Hematopoietic multipotent progenitor cell (in vitro differentiated cells): ENCODE data around the gene MGAT4A. TPM values are rescaled to one million over a fixed set of nuclear protein-coding genes. Genes with fewer than 3 reads are reported as not detected.

Source experiments
- DNase-seq, 3 donors: peaks; one replicate each; pipeline ENCODE4 v3.0.0-alpha.2; 2011 to 2015; ENCODE audit warnings: low read depth in 2 of 3, low spot score in 2 of 3
- total RNA-seq: library from RNA; depleted of rRNA; stranded (reverse); fragments of >200 nt; gene quantifications from one replicate; pipeline ENCODE4 v1.2.3, GENCODE V29; 2012

Gene MGAT4A
- 6.7 TPM for total RNA-seq

DNA sequence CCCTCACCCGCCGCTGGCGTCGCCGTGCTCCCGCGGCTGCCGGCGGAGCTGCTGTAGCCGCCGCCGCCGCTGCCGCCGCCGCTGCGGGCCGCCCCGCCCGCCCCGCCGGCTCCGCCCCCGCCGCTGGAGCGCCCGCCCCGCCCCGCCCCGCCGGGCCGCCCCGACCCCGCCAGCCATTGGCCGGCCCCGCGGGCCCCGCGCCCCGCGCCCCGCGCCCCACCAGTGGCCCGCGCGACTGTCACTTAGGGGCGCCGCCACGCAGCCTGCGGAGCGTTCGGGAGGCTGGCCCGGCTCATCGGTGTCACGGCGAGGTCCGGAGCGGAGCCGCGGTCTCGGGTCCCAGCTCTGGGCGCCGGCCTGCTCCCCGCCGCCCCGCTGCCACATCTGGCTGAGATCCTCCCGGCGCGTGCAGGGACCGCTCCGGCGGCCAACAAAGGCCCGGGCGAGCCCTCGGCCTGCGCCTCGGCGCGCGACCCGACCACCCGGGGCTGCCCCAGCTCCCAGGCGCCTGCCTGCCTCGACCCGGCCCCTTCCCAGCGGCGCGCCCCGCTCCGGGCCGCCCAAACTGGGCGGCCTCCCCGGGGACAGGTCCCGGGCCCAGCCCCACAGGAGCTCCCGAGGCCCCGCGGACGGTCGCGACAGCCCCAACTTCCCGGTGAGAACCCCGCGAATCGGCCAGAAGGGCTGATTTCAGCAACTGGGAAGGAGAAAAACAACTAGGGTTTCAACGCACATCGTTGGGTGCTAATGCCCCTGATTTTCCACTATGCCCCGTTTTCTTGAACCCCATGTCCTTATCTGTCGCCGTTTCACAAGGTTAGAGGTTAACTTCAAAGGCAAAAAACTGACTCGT is at the start of gene MGAT4A:
MGAT4A (minus strand) TSS at position 92 of the 853 bp plus-strand sequence. CDS start 4,800 bp downstream, outside the sequence.
- DNase-seq = peak; percentile 53 to 80 (median 74)

DNA sequence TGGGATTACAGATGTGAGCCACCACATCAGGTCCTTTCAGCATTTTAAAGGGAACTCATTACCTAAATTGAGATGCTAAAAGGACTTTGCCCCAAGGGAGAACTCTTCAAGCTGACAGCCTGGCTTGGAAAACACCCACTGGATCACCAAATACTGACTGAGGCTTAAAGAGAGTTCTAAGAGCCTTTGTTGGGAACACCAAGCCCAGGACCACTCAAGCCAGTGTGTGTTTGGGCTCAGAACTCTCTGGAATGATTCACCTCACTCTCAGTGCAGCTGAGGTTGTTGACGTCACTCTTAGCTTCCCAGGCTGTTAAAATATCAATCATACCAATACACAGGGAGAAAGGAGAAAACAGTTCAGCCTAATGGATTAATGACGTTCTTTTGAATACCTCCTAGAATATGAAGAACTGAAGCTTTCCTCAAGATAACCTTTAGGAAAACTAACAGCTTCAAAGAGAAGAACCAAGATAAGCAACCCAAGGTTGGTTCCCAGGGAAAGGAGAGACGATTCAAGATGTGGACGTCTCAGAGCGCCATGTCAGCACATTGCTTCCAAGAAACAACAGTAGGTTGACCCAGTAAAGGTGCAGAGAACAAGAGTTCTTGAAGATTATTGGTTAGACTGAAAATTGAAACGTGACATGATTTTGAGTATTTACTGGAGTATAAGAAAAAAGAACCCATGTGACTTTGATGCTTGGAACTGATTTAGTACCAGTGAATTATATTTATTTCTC is 48.0 kb upstream of the MGAT4A start:
- no peak for DNase-seq

DNA sequence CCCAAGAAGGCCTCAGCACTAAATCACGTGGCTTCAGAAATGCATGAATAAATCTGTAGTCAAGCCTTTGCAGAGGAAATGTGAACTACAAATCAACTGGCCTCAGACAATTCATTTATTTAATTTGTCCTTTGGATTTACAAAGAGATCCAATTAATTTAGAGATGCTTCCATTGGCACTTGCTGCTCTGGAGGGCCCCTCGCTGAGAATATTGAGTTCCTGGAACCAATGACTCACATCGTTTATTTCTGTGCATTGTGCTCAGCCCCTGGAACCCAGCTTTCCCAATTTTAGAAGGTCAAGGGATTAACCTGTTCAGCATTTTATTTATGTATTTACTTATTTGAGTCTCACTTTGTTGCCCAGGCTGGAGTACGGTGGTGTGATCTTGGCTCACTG is 47.2 kb upstream of the MGAT4A start:
- DNase-seq = no peak

DNA sequence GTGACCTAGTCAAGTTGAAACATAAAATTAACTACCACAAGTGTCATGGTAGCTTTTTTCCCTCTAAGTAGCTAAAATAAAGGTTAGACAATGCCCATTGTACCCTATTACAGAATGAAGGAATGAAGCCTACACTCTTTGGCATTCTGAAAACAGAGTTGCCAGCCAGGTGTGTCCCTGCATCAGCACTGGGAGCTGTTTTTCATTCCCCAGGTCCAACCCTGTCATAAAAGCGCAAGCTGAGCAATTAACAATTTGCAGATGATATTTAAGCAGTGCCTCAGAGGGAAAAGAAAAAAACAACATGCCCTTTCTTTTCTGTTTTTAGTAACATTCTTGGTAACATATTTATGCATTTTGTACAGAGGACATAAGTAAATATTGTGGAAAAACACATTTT is 46.8 kb upstream of the MGAT4A start:
- DNase-seq = no peak

DNA sequence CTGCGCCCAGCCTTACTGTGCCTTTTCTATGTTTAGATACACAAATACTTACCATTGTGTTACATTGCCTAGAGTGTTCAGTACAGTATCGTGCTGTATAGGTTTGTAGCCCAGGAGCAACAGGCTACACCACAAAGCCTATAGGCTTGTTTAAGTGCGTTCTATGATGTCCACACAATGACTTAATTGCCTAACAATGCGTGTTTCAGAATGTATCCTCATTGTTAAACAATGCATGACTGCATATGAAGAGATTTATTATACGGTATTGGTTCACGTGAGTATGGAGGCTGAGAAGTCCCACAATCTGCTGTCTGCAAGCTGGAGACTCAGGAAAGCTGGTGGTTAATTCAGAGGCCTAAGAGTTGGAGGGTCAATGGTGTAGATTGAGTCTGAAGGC is 46.1 kb upstream of the MGAT4A start:
- no peak for DNase-seq

DNA sequence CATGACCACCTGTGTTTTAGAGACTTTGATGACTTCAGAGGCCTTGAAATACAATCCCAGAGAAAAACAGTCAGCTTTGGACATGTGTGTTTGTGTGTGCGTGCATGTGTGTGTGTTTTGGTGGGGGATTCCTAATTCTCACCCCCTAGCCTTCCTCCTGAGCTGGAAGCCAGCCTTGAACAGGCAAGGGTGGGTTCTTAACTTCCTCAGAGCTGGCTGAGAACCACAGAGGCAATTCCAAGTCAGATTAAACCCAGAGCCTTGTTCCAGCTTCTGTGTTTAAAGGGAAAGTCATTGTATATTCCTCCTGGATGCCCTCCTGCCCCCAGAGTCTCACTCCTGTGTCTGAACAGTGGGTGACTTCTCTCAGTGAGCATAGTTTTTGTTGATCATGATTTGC is 45.2 kb upstream of the MGAT4A start:
- no peak for DNase-seq

DNA sequence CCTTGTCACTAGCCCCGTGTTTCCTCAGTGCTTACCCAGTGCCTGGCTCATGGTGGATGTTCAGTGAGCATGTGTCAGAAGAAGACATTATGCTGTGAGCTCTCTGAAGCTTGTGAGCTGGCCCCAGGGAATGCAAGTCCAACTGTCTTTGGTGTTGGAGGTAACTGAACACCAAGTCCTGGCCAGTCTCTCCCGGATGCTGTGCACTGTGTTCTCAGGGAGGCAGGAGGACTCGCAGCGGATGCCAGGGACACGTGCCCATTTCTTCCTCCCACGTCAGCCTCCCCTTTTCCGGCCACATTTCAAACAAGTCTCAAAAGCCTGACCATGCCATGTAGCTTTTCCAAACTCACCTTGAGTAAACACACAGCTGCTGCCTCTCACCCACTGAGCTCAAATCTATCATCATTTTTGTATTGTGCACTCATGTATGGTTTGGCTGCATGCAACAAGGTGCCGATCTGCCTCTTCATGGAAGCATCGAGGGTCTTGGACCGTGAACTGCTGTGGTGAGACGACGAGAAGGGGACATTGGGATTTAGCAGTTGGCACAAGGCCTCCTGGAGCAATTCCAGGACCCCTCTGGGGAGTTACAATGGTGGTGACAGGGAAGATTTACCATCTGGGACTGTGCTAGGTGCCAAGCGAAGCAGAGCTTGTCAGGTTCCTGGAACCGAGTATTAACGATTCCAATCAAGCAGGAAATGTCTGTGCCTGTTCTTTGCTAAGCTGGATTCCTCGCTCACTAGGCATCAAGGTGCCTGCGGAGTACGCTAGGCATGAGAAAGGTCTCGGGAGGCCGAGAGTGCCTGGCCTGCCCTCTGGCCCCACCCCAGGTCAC is 44.4 kb upstream of the MGAT4A start:
- no peak for DNase-seq

DNA sequence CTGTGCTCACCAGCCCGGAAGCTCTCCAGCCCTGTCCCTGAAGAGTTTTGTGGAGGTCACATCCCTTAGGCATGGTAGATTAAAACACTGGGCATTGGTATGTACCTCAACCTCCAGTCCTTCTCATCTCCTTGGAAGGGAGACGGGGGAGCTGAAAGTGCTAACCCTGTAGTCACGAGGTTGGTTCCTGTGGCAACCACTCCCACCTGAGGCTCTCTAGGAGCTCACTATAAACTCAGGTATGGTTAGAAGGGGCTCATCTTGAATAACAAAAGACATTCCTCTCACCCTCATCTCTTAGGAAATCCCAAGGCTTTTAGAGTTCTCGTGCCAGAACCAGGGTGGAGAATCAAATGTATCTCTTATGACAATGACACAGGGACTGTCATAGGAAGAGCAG is 43.0 kb upstream of the MGAT4A start:
- DNase-seq = no peak

DNA sequence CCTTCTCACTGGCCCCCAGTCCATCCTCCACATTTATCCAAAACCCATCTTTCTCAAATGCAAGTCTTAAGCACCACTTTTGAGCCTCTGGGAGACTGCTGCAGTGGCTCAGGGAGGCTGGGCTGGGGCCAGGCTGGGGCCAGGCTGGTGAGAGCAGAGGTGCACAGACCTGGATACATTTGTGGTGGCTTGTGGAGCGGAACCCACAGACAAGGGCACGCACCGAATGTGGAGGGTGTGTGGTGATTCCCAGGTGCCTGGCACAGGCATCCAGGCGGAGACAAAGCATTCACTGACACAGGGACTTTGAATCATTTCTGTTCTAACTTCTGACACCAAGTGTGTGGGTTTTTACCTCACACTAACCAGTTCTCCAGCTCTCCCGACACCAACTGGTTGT is 42.2 kb upstream of the MGAT4A start:
- DNase-seq = no peak

DNA sequence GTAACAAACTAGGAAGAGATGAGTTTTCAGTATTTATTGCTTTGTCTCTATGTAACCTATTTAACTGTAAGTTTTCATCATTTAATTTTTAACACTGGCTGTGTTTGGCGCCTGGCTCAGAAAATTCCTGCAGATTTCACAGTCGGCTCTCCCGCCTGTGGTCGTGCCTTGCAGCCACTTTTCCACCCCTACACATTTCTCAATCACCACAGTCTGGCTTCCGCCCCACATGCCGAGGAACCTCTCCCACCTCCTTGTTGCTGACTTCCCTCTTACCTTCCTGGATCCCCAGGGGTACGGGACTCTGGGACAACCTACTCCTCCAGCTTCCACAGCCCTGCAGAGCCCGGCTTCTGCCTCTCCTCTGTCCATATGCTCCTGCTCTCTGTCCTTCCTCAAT is 41.6 kb upstream of the MGAT4A start:
- DNase-seq = no peak

DNA sequence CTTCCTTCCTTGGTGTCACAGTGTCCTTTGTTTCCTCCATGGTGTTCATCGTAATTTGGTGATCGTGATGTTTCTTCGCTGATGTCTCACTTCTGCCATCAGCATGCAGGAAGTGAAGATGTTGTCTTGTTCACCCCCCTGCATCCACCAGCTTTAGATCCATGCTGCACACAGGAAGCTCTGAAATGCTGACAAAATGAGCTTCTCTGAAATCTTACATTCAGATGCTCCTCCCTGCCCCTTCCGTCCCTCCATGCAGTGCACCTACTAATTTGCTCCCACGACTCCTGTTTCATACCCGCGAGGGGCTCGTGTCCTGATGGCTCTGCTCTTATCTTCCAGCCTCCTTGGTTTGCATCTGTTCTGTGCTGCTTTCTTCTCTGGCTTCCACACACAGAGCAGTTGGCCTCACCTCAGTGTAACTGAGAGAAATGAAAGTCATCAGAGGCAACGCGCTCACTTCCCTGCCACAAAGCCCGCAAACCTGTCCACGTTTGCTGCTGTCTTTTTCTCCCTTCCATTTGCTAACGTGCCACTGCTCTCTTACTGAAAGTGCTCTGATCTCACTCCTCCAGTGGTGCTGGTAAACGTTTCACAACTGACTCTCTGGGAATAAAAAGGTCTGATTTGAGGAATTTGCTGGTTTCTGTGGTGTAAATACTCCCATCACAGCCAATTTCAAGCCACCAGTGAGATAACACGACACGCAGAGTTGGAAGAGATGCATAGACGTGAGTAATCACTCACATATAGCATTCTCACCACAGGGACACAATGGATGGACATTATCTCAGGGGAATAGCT is 41.0 kb upstream of the MGAT4A start:
- DNase-seq = peak in 2 of 3 donors; percentile 52 to 59

DNA sequence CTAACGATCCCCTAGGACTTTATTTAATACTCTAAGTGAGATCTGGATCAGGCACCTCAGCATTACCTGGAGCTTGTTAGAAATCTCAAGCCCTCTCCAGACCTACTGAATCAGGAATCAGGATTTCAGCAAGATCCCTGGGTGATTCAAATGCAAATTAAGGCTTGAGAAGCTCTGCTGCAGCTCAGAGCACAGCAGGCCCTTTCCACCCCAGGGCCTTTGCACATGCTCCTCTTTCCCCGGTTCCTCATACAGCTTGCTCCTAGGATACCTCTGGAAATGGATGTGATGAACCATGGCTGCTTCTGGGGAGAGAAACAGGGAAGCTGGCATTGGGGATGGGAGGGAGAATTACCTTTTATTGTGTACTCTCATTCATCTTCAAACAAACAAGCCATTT is 40.3 kb upstream of the MGAT4A start:
- DNase-seq = no peak

DNA sequence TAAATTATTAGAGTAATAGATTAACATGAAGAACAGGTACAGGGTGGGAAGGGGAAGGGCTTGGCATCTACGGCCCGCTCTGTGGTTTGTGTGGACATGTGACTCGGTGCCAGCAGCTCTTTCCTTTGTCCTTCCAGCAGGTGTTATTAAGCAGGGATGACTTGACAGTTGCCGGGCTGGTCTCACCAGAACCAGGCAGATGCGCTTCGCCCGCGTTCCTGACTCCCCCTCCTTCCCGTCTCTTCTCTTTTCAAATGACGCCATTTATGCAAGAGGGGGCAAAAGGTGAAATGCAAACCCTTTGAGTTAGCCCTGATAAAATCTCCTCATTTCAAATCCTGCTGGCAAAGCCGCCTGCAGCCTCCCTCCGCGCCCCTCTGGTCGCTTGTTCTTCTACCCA is 38.9 kb upstream of the MGAT4A start:
- peak in 1 of 3 donors; percentile 60 for DNase-seq

DNA sequence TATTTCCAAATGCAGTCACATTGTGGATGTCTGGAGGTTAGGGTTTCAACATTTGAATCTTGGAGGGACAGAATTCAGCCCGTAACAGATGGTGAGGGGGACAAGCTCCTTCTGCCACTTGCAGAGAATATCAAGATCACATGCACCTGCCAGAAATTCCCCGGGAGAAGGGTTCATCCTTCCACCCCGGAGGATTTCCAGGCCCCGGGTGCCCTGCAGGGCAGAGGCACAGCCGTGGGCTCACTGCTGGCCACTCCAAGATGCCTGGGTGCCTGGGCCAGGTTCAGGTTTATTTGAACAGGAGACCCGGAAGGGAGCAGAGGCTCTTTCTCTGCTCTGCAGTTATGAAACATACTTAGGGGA is 38.2 kb upstream of the MGAT4A start:
- DNase-seq = no peak

DNA sequence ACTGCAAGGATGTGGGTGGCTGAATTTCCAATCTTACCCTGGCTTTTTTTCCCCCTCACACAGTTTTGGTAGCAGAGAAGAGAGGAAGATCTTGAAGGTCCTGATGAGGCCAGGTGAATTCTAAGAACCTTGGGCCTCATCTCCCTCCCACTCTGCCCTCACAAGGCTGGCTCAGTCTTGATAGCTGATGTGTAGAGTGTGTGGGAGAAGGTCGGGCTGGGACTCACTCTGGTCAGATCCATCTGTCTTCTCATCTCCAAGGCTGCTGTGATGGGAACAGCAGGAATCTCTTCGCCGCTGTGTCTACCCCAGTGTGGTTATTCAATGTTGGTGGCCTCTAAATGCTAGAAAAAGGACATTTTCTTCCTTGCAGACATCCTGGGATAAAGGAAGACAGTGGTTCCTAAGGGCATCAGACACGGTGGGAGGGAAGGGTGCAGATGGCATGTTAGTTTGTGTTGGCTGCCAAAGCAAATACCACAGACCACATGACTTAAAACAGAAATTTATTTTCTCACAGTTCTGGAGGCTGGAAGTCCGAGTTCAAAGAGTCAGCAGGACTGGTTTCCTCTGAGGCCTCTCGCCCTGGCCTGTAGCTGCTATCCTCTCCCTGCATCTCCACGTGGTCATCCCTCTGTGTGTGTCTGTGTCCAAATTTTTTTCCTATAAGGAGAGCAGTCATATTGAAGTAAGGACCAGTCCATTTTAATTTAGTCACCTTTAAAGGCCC is 37.6 kb upstream of the MGAT4A start:
- no peak for DNase-seq

DNA sequence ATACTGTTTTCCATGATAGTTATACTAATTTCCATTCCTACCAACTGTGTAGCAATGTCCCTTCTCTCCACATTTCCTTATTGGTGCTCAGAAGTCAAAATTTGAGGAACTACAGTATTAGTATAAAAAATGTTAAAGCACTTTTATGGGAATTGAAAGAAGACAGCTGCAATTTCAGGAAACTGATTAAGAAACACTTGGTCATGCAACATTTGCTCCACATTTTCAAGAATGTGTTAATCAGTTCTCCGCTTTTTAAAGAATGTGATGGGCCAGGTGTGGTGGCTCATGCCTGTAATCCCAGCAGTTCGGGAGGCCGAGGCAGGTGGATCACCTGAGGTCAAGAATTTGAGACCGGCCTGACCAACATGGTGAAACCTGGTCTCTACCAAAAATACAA is 33.6 kb upstream of the MGAT4A start:
- DNase-seq = no peak

DNA sequence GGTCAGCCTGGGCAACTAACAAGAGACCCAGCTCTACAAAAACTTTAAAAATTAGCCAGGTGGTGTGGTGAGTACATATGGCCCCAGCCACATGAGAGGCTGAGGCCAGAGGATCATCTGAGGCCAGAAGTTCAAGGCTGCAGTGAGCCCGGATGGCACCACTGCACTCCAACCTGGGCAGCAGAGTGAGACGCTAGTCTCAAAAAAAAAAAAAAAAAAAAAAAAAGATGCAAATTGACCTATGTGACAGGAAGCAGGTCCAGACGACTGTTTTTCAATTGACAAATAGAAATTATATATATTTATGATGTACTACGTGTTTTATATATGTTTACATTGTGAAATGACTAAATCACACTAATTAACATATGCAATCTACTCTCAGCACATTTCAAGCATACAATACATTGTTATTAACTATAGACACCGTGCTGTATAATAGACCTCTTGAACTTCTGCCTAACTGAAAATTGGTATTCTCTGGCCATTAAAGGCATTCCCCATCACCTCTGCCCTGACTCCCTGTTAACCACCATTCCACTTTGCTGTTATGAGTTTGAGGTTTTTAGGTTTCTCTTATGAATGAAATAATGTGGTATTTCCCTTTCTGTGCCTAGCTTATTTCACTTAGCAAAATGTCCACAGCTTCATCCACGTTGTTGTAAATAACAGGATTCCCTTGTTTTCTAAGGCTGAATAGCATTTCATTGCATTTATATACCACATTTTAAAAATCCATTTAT is 32.4 kb upstream of the MGAT4A start:
- DNase-seq = no peak

DNA sequence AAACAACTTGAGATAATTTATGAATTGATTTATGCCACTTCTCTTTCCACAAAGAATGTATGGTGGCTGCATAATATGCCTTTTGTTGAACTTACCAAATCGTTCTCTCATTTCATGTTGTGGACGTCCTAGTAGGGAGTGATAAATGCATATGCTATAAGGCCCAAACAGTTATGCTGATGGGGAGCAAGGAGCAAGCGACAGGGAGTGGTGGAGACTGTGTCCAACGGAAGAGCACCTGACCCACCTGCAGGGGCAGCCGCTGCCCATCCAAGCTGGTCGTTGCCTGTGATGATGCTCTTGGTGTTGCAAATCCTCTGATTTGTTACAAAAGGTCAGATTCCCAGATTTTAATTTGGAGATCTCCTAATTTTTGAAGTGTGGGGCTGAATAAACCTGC is 31.0 kb upstream of the MGAT4A start:
- DNase-seq = no peak

DNA sequence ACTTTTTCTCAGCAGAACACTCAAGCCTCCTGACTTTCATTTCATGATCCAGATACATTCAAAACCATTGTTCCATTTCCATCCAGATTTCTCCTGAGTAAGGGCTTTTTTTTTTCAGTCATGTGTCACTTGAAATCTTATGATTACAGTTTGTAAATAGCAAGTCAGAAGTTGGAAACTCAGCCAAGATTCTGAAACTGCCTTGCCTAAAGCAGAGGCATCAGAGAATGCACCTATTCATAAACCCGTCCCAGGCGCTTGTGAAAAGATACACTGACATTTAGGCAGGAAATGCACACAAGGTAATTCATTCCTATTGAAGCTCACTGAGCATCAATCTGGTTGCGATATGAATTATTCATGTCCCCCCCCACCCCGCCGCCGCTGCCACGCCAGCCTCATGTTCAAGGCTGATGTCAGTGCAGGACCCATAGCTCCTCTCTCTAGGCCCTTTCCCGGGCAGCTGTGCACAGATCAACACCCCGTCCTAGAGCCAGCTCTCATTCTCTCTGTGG is 30.4 kb upstream of the MGAT4A start:
- DNase-seq = no peak
